GM12892 (cell line): Measurements from ENCODE around the gene ROBO3.
A peak's percentile ranks its signal among the peaks of the same experiment; 100 is the strongest.

Experiments used
- DNase-seq: peaks from one replicate; pipeline ENCODE4 v3.0.0; 2011; ENCODE audit not compliant: insufficient read length
- FAIRE-seq: peaks from 2 replicates; lab custom pipeline; 2011; peaks lifted over from hg19 to GRCh38; lab: Jason Lieb, UNC
- POLR2A ChIP-seq: IDR thresholded peaks from 2 replicates; pipeline ENCODE4 v1.6.1; 2011; ENCODE audit warnings: low read depth, low read length, control low read depth
- POLR2AphosphoS5 ChIP-seq: IDR thresholded peaks from 2 replicates; pipeline ENCODE4 v1.6.1; 2011; ENCODE audit warnings: low read depth, low read length, control low read depth
- TAF1 ChIP-seq: IDR thresholded peaks from 2 replicates; pipeline ENCODE4 v1.6.1; 2011; ENCODE audit warnings: low read depth, mild to moderate bottlenecking, control low read depth, low read length, borderline replicate concordance

Gene ROBO3

GRCh38 chr11:124872741-124873140 is 7.5 kb downstream of the ROBO3 start:
- no peak for TF ChIP-seq POLR2A
- no peak for TF ChIP-seq POLR2AphosphoS5
- no peak for TF ChIP-seq TAF1
- no peak for DNase-seq
- no peak for FAIRE-seq

- FAIRE-seq, result no peak
- no peak for TF ChIP-seq POLR2A
- no peak for TF ChIP-seq TAF1
- TF ChIP-seq POLR2AphosphoS5, result no peak
- no peak for DNase-seq
Measured at GRCh38 chr11:124873951-124874350, 8.7 kb downstream of the ROBO3 start.

GRCh38 chr11:124874571-124875255 is 9.5 kb downstream of the ROBO3 start:
- no peak for FAIRE-seq
- TF ChIP-seq POLR2AphosphoS5 (no peak), TAF1 (no peak), POLR2A (no peak)
- DNase-seq, result no peak

- TF ChIP-seq TAF1 (no peak), POLR2AphosphoS5 (no peak), POLR2A (no peak)
- no peak for DNase-seq
- FAIRE-seq, result no peak
Measured at GRCh38 chr11:124875401-124875800, 10.2 kb downstream of the ROBO3 start.

- TF ChIP-seq TAF1 (no peak), POLR2A (no peak; the same call in 1 of the 2 replicates), POLR2AphosphoS5 (no peak)
- FAIRE-seq (peak; percentile 97), DNase-seq (peak; percentile 93)
Measured at GRCh38 chr11:124875943-124876817, 10.9 kb downstream of the ROBO3 start.

GRCh38 chr11:124876818-124877630 is 11.8 kb downstream of the ROBO3 start:
- FAIRE-seq (peak; percentile 50), DNase-seq (no peak)
- no peak for TF ChIP-seq POLR2A
- TF ChIP-seq POLR2AphosphoS5, result no peak
- TF ChIP-seq TAF1, result no peak

GRCh38 chr11:124877631-124877909 is 12.3 kb downstream of the ROBO3 start:
- TF ChIP-seq POLR2AphosphoS5 (no peak), POLR2A (no peak), TAF1 (no peak)
- FAIRE-seq (no peak), DNase-seq (no peak)

GRCh38 chr11:124877910-124878758 is 12.9 kb downstream of the ROBO3 start:
- no peak for DNase-seq
- FAIRE-seq, result no peak
- TF ChIP-seq POLR2AphosphoS5 (no peak), POLR2A (no peak), TAF1 (no peak)

- DNase-seq, result no peak
- FAIRE-seq, result no peak
Measured at GRCh38 chr11:124878759-124879492, 13.7 kb downstream of the ROBO3 start.

GRCh38 chr11:124879493-124880289 is 14.5 kb downstream of the ROBO3 start:
- FAIRE-seq, result no peak
- no peak for DNase-seq
- TF ChIP-seq POLR2AphosphoS5 (no peak), POLR2A (no peak), TAF1 (no peak)

More at GRCh38 chr11:124878759-124879492, 13.7 kb downstream of the ROBO3 start:
- TF ChIP-seq POLR2A, result no peak
- TF ChIP-seq TAF1, result no peak
- TF ChIP-seq POLR2AphosphoS5, result no peak

- TF ChIP-seq TAF1 (no peak), POLR2A (no peak), POLR2AphosphoS5 (no peak)
- no peak for DNase-seq
- no peak for FAIRE-seq
Measured at GRCh38 chr11:124880290-124880611, 15.0 kb downstream of the ROBO3 start.
